ENCODE measurements around the gene GGCX.

GGCX gene

DNA sequence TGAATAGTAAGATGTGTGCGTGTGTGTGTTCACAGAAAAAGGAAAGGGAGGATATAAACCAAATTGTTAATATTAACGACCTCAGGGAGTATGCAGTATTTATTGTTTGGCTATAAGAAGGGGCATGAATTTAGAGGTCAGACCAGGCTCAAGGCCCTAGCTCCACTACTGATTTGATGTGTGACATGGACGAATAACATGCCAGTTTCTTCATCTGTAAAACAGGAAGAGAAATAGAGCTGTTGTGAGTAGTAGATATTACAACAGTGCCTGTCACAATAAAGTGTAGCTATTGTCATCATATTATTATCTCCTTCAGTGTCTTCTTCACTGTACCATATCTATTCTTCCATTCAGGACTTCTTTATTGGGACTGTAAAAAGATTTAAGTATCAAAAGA, 26.4 kb downstream of the GGCX start:
- DNase-seq (ENCODE audit: low read depth), result no peak
- TF ChIP-seq, protein P1, sequence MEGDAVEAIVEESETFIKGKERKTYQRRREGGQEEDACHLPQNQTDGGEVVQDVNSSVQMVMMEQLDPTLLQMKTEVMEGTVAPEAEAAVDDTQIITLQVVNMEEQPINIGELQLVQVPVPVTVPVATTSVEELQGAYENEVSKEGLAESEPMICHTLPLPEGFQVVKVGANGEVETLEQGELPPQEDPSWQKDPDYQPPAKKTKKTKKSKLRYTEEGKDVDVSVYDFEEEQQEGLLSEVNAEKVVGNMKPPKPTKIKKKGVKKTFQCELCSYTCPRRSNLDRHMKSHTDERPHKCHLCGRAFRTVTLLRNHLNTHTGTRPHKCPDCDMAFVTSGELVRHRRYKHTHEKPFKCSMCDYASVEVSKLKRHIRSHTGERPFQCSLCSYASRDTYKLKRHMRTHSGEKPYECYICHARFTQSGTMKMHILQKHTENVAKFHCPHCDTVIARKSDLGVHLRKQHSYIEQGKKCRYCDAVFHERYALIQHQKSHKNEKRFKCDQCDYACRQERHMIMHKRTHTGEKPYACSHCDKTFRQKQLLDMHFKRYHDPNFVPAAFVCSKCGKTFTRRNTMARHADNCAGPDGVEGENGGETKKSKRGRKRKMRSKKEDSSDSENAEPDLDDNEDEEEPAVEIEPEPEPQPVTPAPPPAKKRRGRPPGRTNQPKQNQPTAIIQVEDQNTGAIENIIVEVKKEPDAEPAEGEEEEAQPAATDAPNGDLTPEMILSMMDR (IDR thresholded peaks at IDR 0.05; ENCODE audit: control insufficient read depth, extremely low read depth, insufficient read depth), result no peak
- H3K4me3 ChIP-seq (ENCODE audit: low read depth, low read length), result no peak overlapping the region

DNA sequence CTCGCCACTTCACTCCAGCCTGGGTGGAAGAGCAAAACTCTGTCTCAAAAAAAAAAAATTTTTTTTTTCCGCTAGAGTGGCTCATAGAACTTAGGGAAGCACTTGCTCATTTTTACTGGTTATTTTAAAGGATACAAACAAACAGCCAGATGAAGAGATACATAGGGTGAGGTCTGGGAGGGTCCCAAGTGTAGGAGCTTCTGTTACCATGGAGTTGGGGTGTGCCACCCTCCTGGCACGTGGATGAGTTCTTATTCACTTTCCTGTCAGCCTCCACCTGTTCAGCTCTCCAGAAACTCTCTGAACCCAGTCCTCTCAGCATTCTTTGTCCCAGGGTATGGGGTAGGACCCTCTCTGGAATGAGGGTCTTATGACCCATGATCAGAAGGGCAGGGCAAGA, 27.2 kb downstream of the GGCX start:
- DNase-seq (ENCODE audit: low read depth), result no peak
- TF ChIP-seq, protein P1 (IDR thresholded peaks at IDR 0.05; ENCODE audit: control insufficient read depth, extremely low read depth, insufficient read depth), result no peak
- no peak overlapping the region for H3K4me3 ChIP-seq (ENCODE audit: low read depth, low read length)

DNA sequence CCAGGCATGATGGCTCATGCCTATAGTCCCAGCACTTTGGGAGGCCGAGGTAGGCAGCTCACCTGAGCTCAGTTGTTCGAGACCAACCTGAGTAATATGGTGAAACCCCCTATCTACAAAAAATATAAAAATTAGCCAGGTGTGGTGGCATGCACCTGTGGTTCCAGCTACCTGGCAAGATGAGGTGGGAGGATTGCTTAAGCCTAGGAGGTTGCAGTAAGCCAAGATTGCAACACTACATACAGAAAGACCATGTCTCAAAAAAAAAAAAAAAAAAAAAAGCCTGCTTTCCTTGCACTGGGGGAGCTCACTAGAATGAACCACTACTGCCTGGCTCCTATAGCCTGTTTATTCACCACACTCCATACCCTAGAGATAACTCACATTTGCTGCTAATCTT, 29.7 kb downstream of the GGCX start:
- no peak overlapping the region for H3K4me3 ChIP-seq (ENCODE audit: low read depth, low read length)
- no peak for DNase-seq (ENCODE audit: low read depth)
- TF ChIP-seq, protein P1 (IDR thresholded peaks at IDR 0.05; ENCODE audit: control insufficient read depth, extremely low read depth, insufficient read depth), result no peak

DNA sequence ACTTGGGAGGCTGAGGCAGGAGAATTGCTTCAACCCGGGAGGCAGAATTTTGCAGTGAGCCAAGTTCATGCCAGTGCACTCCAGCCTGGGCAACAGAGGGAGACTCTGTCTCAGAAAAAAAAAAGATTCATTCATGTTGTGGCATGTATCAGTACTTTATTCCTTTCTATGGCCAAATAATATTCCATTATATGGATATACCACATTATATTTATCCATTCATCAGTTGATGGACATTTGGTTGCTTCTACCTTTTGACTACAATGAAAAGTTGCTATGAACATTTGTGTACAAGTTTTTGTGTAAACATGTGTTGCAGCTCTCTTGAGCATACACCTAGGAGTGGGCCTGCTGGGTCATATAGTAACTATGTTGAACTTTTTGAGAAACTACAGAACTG, 31.5 kb downstream of the GGCX start:
- TF ChIP-seq, protein P1 (IDR thresholded peaks at IDR 0.05; ENCODE audit: control insufficient read depth, extremely low read depth, insufficient read depth), result no peak
- DNase-seq (ENCODE audit: low read depth), result no peak

DNA sequence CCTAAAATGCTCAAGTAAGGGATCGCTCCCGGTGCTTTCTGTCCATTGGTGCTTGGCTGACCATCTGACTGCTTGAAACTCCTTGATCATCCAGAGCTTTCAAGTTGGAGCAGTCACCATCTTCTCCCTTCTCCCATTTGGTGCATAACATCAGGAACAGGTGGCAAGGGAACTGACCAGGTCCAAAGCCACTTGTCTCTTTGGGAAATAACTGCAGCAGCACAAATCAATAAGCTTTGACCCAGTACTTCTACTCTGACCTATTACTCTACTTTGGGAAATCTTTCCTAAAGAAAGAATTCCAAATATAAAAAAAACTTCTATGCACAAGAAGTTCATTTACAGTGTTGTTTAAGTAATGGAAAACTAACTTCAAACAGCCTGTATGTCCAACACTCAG, 32.9 kb downstream of the GGCX start:
- no peak overlapping the region for H3K4me3 ChIP-seq (ENCODE audit: low read depth, low read length)
- TF ChIP-seq, protein P1 (IDR thresholded peaks at IDR 0.05; ENCODE audit: control insufficient read depth, extremely low read depth, insufficient read depth), result no peak

More for the DNA sequence above, 31.5 kb downstream of the GGCX start:
- H3K4me3 ChIP-seq (ENCODE audit: low read depth, low read length), result no peak overlapping the region

DNA sequence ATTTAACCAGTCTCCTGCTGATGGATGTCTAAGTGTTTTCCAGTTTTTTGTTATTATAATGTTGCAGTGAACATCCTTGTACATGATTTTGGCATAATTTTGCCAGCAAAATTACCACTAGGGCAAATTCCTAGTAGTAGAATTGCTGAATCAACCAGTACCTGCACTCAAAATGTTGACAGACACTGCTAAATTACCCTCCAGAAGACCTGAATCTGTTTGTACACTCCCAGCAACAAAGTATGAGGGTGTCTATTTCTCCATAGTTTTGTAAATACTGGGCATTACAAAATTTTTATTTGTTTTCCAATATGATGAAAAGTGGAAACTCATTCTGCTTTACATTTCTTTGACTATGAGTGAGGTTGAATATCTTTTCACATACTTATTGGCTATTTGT, 33.5 kb downstream of the GGCX start:
- TF ChIP-seq, protein P1 (IDR thresholded peaks at IDR 0.05; ENCODE audit: control insufficient read depth, extremely low read depth, insufficient read depth), result no peak
- H3K4me3 ChIP-seq (ENCODE audit: low read depth, low read length), result no peak overlapping the region
- DNase-seq (ENCODE audit: low read depth), result no peak

More for the DNA sequence above, 32.9 kb downstream of the GGCX start:
- DNase-seq (ENCODE audit: low read depth), result no peak

DNA sequence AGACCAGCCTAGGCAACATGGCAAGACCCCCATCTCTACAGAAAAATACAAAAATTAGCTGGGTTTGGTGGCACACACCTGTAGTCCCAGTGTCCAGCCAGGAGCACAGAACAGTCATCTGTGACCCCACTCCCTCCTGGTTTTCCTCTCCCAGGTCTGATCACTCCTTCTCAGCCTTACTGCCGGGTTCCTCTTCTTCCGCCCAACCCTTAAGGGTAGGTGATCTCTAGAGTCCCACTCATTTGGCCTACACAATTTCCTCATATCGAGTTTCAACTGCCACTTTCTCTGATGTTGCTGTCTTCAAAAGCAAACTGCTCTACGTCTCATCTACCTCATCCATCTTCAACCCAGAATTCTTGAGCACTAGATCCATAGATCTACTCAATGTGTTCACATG, 35.7 kb downstream of the GGCX start:
- H3K4me3 ChIP-seq (ENCODE audit: low read depth, low read length), result no peak overlapping the region
- DNase-seq (ENCODE audit: low read depth), result no peak
- TF ChIP-seq, protein P1 (IDR thresholded peaks at IDR 0.05; ENCODE audit: control insufficient read depth, extremely low read depth, insufficient read depth), result no peak

Data from LNCaP clone FGC (cell line).